GM18520 (cell line): ENCODE results near the gene PCYT2.

Experiments
- ATAC-seq: cut with Tn5 transposase; IDR thresholded peaks from one replicate; pipeline ENCODE4 v1.9.1; 2021; ENCODE audit not compliant: unreplicated experiment

PCYT2 gene

DNA sequence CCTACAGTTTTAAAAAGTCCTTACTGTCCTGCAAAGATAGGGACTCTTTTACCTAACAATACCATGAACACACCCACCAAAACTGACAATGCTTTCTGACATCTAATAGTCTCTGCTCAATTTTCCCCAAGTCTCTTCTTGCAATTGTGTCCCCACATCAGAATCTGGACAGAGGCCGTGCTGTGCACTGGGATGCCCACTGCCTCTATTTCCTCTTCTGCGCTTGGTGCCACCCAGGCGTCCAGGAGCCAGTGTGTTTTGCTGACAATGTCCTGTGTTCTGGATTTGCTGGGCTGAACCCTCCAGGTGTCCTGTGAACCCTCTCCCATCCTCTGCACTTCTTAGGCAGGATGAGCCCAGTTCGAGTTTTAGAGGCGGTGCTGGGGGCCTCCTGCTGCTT is 33.6 kb downstream of the PCYT2 start:
- no peak for ATAC-seq

DNA sequence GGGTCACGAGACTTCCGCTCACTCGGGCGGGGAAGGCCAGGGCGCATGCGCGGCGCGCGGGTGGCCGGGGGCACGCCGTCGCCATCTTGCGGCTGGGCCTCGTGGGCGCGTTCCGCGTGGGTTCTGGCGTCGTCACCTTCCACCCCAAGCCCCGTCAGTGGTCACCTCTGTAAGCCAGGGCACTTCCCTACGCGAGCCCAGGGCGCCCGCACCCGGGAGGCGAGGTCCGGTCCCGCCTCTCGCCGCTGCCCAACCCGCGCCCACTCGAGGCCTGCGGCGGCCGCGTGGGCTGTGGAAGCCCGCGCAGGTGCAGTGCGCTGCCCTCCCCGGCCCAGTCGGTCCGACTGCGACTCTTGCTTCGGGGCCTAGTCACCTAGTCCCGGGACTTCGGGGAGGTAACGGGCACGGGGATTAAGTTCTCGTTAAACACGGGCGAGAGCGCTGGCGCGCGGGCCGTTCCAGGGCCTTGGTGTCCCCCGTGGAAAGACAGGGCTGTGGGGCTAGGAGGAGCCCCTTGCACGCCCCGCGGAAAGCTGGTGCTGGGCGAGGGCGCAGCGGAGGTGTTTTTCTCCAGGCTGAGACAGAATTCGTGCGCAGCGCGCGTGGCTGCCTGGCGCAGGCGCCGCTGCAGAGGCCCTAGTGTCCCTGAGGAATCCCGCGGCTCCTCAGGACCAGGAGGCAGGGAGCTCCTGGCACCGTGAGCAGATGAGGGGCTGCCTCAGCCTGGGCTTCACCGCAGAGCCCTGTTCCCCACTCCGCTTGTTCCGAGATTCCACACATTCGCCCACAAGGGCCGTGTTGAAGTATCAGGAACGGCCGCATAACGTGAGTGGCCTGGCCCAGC is 39.6 kb downstream of the PCYT2 start:
- peak; percentile 36 for ATAC-seq

DNA sequence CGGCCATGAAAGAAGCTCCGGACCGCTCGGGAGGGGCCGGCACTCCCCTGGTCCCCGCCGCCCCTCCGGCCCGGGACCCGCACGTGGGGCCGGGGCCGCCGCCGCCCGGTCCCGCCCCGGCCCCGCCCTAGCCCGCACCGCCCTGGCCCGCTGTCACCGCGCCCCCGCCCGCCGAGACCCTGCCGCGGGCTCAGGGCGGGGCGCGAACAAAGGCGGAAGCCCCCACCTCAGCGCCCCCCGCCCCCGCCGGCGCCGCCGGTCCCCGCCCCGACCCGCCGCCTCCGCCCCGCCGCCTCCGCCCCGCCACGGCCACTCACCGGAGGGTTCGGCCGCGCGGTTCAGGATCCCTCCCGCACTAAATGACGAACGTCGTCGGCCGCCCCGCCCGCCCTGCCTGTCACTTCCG is 40.2 kb downstream of the PCYT2 start, which contains the start of gene ARHGDIA:
ARHGDIA (minus strand) TSS at position 357 of the 406 bp plus-strand sequence. CDS start 1,407 bp downstream, outside the sequence.
- ATAC-seq, result no peak

DNA sequence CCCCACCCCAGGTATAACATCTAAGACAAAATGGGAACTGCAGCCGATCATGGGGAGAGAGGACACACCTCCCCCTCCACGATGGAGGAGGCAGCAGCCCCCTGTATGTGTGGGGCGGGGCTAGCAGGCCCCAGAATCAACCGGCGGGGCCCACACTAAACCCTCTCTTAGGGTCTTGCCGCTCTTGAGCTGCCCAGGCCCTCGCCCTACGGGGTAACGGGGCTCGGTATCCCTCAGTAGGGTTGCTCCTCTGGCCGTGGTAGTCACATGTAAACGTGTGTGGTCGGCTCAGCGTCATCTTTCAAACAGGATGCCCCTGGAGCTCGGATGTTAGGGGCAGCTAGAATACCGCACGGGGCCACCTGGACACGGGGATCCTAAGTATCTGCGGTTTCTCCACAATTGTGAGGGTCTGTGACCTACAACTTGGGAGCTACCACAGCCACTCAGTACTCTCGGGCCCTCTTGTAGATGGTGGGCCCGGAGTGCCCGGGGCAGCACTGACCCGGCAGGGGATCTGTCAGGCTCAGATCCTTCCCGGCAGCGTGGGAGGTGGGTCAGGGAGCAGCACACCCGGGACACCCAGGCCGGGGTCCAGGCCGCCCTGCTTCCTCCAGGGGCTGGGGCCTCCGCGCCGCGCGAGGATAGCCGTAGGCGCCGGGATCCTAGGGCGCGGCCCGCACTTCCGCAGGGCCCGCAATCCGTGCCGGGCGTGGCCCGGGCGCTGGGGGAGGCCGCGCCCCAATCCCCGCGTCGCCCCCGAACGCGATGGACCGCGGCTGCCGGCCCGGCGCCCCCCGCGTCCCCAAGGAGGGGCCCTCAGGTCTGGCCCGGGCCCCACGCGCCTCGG is 40.8 kb downstream of the PCYT2 start:
- no peak for ATAC-seq

DNA sequence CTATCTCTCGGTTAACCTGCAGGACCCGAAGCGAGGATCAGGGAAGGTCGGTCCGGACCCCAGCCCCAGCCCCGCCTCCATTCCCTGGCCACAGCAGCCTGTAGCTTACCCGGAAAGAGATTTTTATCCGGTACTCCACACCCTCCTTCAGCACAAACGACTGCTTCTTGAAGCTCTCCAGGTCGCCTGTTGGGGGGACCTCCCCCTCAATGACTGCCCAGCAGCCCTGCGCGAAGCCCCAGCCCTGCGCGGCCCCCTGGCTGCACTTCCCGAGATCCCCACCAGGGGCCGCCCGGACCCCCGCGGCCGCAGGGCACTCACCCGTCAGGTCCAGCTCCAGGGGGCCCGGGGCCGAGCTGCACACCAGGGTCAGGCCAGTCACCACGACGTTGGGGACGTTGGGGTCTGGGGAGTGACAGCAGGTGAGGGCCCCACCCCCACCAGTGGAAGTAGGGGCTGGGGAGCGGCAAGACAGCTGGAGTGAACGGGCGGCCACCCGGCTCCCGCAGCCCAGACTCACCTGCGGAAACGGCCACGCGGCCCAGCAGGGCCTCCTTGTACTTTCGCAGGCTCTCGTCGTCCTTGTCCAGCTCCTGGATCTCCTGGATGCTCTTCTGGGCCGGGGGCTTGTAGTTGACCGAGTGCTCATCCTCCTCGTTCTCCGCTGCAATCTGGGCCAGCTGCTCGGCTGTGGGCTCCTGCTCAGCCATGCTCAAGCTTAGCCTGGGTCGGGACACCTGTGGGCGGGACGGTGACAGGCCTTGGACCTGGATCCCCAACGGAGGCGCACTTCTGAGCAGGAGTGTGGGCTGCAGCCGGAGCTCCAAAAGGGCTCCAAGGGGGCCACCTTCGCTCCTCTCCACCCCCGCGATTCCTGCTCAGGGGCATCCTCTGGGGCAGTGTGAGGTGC is 41.7 kb downstream of the PCYT2 start:
- no peak for ATAC-seq

DNA sequence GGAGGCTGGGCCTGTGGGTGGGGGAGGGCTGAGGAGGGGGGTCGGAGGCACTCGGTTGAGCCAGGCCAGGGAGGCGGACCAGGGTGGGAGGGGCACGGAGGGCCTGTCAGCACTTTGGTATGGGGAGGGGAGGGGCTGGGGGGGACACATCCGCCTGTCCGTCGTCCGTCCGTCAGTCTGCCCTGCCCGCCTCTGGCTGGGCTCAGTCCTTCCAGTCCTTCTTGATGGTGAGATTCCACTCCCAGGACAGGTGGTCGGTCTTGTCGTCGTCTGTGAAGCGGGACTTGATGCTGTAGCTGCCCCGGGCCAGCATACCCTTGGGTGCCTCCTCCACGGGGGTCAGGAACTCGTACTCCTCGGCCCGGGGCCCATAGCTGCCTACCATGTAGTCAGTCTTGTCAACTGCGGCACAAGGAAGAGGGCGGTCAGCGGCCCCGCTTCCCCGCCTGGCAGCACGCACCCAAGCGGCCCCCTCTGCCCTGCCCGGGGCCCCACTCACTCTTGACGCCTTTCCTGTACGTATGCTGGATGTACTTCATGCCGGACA is 42.5 kb downstream of the PCYT2 start:
- no peak for ATAC-seq

DNA sequence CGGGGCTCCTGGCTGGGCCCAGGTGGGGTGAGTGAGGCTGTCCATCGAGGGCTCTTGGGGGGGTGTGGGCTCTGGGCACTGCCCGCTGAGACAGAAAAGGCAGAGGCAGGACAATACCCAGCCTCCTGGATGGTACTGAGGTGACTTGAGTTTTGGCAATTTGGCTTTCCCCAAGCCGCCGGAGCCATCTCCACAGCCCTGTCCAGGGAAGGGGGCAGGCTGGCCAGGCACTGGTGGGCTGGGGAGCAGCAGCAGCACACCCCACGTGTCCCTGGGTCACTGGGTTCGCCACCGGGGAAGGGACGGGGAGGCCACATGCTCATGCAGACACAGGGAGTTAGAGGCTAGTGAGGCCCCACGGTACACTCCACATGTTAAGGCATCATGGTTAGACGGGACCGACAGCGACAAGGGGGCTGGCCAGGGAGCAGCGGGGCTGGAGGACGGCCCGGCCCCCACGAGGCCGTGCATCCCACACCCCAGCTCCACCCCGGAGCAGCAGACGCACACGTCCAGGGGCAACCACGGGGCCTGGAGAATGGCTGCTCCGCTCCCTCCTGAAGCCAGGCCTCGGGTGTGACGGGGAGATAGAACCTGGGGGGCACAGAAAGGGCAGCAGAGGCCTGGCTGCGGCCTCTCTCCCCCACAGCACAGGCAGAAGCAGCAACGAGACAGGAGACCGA is 43.1 kb downstream of the PCYT2 start:
- ATAC-seq, result no peak

DNA sequence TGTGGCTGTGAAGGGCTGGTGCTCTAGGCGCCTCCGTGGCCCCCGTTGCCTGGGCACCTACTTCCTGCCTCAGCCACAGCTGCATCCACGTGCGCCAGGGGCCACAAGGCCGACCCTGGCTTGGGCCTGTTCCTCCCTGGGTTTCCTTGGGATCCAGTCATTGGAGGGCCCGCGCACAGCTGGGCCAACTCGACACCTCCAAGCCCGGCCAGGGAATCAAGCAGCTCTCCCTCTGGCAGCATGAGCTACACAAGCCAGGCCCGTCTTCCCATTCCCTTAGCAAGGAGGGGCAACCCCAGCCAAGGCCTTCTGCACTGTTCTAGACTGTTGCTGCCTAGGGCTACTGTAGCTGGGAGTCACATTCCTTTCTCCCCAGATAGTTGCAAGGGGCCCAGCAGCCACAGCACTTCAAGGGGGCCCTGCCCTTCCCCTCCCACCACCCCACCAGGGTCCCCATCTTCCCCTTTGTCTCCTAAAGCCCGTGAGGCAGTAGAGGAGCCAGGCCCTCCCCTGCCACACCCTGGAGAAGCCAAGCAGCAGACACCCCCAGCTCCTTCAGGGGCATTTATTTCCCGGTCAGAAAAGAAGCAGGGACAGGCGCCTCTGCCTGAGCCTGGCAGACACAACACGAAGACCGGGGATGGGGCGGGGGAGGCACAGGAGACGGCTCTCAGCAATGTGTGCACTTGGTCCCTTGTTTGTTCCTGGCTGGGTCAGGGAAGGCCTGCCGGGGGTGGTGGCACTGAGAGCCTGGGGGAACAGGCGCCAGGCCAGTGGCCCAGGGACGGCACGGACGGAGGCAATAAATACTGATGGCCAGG is 43.8 kb downstream of the PCYT2 start:
- ATAC-seq, result no peak

DNA sequence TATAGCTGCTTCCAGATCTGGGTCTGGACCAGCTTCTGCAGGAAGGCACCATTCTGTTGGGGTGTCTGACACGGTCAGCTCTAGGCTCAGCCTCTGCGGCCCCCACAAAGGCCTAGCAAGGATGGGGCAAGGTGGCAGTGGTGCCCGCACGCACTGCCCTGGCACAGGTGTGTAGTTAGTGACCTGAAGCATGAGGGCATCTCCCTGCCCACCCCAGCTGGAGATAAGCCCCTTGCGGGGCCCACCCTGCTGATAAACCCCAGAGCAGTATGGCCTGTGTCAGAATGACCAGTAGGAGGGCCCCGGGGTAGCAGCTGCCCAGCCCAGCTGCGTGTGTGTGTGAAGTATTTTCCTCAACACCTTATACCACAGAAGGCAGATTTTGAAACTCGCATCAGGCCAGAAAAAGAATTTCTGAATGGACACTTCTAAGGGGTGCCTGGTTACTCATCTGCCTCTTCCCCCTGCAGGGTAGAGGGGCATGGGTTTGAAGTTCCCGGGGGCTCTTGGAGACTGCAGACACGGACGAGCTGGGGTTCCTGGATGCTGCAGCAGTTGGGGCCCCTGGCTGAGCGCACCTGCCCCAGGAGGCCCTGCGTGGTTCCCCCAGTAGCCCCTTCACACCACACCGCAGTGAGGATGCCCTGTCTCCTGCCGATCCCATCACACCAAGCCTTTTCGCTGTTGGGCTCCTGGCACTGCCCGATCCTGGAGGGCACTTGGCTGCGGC is 44.6 kb downstream of the PCYT2 start:
- no peak for ATAC-seq

DNA sequence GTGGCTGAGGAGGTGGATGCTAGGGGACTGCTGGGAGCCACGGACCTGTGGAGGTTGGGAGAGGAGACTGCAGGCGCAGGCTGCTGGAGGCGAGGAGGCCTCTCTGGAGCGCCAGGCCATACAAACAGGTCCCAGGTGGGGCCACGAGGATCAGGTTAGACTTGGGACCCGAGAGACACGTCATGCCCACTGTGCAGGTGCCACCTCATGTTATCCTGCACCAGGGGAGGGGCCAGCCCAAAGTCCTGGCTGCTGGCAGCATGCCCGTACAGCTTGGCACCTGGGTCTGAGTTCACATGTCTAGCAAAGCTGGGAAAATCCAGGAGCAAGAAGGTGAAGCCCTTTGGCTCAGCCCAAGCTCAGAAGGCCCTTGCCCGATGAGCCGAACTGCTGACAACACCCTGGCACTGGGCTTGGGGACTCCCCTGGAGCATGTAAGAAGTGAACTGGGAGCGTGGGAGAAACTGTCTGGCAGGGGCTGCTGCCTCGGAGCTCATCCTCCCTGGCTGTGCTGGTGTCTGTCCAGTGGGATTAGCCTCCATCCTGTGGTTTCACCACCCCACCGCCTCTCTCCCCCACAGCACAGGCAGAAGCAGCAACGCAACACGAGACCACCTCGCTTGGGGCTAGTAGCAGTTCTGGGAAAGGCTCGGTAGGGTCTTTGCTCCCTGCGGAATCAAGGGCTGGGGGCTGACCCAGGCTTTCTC is 45.3 kb downstream of the PCYT2 start:
- ATAC-seq, result no peak

DNA sequence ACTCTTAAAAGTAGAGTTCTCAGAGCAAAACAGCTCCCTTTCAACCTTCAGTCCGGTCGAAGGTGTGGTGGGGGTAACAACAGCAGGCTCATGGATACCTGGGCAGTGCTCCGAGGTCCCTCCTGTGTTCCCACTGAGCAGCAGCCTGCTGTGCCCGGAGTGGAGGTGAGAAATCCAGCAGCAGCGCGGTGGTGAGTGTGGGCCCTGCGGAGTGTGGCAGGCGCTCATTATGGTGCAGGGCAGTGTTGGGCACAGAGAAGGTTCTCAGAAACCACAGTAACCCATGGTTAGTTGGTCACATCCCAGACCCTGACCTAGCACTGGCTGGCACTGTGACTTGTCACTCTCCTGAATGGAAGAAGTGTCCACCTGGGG is 45.9 kb downstream of the PCYT2 start:
- ATAC-seq, result no peak

DNA sequence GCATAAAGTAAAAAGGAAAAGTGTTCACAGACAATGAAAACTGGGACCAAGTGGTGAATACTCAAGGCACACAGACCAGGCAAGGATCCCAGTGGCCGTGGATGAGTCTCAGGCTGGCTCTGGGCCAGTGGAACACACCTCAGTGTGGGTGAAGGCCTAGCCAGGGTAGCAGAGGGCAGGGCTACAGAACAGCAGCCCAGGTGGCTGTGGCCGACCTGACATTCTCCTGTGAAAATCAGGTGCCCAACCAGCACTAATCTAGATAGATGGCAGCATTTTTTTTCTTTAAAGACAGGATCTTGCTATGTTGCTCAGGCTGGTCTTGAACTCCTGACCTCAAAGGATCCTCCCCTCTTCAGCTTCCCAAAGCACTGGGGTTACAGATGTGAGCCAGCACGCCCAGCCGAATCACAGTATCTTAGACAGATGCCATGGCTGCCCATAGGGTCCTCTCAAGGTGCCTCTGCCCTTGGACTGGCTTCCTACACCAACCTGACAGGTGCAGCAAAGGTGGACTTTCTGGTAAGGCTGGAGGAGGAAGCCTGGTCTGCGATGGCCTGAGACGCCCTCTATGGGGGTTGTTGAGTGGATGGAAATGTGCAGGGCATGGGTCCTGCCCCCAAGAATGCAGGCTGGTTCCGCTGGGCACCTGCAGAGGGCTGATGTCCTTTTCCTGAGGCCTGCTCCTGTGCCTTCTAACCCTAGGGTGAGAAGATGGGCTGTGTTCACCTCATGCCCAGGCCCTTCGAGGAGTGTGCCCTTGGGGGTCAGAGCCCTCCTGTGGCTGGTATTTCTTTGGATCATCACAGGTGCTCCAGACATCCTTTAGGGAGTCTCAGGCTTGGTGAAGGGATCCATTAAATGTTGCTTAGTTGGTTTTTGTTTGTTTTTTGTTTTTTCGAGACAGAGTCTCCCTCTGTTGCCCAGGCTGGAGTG is 47.1 kb downstream of the PCYT2 start:
- ATAC-seq, result no peak

DNA sequence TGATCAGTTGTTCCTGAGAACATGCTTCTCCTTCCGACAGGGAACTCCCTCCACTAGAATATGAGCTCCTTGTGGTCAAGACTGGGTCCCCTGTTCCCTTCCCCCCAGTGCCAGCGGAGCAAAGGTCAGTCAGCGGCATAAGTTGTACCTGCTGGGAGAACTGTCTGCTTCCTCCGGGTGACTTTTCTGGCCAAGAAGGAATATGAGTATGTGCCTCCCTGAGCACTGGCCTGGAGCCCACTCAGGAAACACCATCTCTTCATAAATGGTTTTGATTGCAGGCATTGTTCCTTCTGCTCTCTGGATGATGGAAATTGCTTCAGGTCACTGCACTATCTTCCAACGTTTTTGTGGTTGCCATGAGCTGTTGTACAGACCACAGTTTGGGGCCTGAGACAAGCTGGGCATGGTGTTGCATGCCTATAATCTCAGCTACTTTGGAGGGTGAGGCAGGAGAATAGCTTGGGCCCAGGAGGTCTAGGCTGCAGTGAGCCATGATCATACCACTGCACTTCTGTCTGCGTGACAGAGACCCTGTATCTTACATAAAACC is 48.0 kb downstream of the PCYT2 start:
- ATAC-seq, result no peak

DNA sequence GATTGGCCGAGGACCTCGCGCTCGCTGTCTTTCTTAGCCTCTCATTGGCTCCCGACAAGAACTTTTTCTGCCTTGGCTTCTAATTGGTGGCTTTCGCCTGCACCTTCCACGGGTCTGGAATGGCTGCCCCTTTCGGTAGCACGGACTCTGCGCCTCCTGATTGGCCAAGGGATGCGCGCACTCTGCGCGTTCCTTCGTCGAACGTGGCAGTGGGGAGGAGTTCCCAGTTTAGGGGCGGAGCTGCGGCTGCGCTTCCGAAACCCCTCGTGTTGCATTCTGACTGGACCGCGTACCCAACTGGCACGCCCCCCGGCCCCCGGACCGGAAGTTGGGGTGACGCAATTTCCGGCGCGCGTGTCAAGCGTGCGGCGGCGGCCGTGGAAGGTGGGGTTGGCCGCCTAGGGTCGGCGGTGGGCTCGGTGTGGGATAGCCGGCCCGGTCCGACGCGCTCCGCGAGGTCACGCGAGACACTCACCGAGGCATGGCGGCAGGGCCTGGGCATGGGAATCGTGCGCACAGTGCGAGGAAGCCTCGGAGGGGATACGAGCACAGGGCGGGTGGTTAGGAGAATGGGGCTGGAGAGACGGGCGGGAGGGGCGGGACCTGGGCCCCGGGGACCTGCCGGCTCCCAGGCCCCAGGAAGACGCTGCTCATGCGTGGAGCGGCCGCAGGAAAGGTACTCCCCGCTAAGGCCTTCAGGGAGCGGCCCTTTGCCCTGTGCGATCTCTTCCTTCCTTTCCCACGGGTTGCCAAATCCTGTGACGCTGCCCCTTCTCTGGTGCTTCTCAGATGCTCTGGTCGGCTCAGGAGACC is 50.2 kb downstream of the PCYT2 start:
- ATAC-seq, result peak; percentile 79

DNA sequence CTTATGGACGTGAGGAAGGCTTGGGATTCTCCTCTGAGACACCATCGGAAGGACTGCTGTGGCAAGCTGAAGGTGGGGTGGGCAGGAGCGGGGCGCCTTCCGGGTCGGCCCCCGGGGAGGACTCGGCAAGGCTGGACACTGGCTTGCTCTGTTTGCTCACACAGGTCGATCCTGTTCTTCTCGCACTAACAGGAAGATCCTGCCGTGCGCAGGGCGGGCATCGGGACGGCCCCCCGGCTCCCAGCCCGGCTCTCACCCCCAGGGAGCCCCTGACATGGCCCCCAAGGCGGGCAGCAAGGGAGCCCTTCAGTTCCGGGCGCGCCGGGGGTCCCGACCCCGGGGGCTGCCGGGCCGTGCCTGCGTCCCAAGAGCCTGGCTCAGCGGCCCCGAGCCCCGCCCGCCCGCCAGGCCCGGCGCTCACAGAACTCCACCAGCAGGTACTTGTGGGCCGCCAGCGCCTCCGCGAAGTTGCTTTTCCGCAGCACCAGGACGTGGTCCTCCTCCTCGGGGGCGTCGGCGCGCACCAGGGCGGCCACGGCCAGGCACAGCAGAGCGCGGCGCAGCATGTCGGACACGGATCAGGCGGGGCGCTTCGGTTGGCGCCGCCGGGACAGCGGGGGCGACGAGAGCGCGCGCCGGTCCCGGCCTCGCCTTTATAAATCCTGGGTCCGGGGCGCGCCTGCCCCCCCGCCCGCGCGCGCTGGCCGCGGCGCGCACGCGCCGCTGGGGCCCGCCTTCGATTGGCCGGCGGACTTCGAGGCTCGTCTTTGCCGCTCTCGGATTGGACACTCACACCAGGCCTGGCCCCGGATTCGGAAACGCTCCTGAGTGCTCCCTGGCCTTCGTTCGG is 51.1 kb downstream of the PCYT2 start, which contains the start of gene P4HB:
P4HB (minus strand) TSS at position 630 of the 850 bp plus-strand sequence; CDS start at position 566, 64 bp downstream.
- ATAC-seq, result no peak
